Astrocyte of the cerebellum (primary cell): ENCODE results near the gene CCT3.

Source experiments
- DNase-seq: peaks from one replicate; pipeline ENCODE4 v3.0.0-alpha.2; 2011; ENCODE audit warnings: low read depth
- H3K4me3 ChIP-seq: 2 replicates; pipeline ENCODE4 v1.5.1; 2011; ENCODE audit warnings: mild to moderate bottlenecking, low read depth, low read length, moderate library complexity
- CTCF ChIP-seq: IDR thresholded peaks from 2 replicates; pipeline ENCODE4 v1.5.1; 2012; ENCODE audit warnings: low read length, low read depth, moderate library complexity, mild to moderate bottlenecking; ENCODE audit errors: missing control alignments
- in situ Hi-C: cut with HindIII; loops from 2 replicates; pipeline ENCODE4 v1.10.0; 2017; ENCODE audit warnings: low sequenced_read_pairs

The CCT3 gene

GRCh38 chr1:156384007-156384406, 45.9 kb upstream of the CCT3 start:
- H3K4me3 ChIP-seq: no peak overlapping the region
- DNase-seq: no peak
- TF ChIP-seq CTCF: no peak
- in situ Hi-C loops: no loop called here

DNA sequence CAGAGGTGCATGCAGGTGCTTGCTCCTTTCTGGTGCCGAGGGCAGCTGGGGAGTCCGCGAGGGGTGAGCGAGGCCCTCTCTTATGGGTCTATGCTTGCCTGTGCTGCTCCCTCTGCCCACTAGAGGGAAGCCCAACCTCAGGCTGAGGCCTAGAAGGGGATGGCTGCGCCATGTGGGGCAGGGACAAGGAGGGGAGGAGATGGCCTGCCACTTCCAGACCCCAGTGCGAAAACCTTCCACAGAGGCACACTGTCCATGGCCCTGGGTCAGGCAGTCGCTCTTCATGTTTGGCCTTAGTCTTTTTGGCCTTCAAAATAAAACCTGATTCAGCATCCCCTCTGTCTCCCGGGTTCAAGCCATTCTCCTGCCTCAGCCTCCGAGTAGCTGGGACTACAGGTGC, 44.9 kb upstream of the CCT3 start:
- no peak overlapping the region for H3K4me3 ChIP-seq
- in situ Hi-C loops: no loop called here
- peak; percentile 91 for TF ChIP-seq CTCF
- peak; percentile 18 for DNase-seq

- TF ChIP-seq CTCF: no peak
- DNase-seq: no peak
- no peak overlapping the region for H3K4me3 ChIP-seq
- in situ Hi-C loops: no loop called here
These were observed 44.5 kb upstream of the CCT3 start for GRCh38 chr1:156382561-156382960.

- TF ChIP-seq CTCF: no peak
- in situ Hi-C loops: no loop called here
- DNase-seq: no peak
- H3K4me3 ChIP-seq: no peak overlapping the region
These were observed 41.5 kb upstream of the CCT3 start for GRCh38 chr1:156379420-156380165.

GRCh38 chr1:156378557-156378956, 40.5 kb upstream of the CCT3 start:
- no peak for TF ChIP-seq CTCF
- H3K4me3 ChIP-seq: no peak overlapping the region
- DNase-seq: no peak
- in situ Hi-C loops: no loop called here

DNA sequence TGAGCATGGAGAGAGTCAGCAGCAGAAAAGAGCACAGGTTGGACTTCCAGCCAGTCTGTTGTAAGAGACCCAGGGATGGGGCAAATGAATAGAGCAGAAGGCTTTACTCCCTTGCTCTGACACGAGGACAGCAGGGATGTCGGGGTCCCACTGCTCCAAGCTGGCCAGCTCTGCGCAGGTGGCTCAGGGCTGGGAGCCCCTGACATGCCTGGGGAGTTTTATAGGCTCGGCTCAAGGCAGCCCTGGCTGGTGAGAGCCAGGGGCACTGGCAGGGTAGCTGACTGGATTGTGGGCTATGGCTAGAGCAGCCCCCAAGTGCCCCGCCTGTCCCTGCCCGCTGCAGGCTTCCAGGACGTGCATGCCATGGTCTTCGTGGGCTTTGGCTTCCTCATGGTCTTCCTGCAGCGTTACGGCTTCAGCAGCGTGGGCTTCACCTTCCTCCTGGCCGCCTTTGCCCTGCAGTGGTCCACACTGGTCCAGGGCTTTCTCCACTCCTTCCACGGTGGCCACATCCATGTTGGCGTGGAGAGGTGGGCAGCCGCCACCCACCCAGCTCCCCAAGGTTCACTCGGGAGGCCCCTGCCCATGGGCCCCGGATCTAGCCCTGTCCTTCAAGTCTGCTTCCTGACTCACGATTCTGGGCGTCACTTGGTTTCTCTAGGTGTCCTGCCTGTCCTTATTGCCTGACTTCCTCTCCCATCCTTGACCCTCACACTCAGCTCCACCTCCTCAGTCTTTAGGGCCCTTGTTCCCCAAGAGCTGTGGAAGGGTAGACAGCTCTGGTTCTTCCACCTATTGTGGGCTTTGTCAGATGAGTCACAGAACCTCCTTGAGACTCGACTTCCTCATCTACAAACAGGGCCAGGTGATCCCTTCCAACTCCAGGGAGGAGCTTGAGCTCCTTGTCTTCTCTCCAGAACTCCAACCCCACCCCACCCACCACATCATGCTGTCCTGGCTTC, 39.1 kb upstream of the CCT3 start:
- H3K4me3 ChIP-seq: no peak overlapping the region
- in situ Hi-C loops: no loop called here
- DNase-seq: no peak
- TF ChIP-seq CTCF: no peak
